Caco-2 (cell line): ENCODE measurements around the gene MIR17HG. TPM values are rescaled to one million over a fixed set of nuclear protein-coding genes. Genes with fewer than 3 reads are reported as not detected.

Experiments
- BruUV-seq: library from RNA; stranded (reverse); fragments of 400-500 nt; replicated peaks from 2 replicates; lab custom pipeline; 2021; lab: Mats Ljungman, UMichigan
- CTCF ChIA-PET: fragments of 300-600 bp; sonication (Branson Sonifier 250); formaldehyde crosslinking; loops from one replicate; lab custom pipeline; 2022; ENCODE audit warnings: antibody characterized with exemption; lab: Charles Lee
- POLR2A ChIA-PET: fragments of 300-600 bp; sonication (Branson Sonifier 250); formaldehyde crosslinking; loops from one replicate; lab custom pipeline; 2022; ENCODE audit warnings: antibody characterized with exemption; lab: Charles Lee
- DNase-seq, 2 experiments: peaks; one replicate each; pipeline versions ENCODE4 v3.0.0 to v3.0.0-alpha.2; 2020 to 2022
- H3K27me3 ChIP-seq: replicated peaks from 2 replicates; pipeline ENCODE4 v1.6.0; 2011; ENCODE audit warnings: low read length; ENCODE audit not compliant: control insufficient read depth, insufficient read depth
- H3K36me3 ChIP-seq: 2 replicates; pipeline ENCODE4 v1.5.1; 2011; ENCODE audit warnings: low read length; ENCODE audit not compliant: control insufficient read depth, insufficient read depth
- H3K4me1 ChIP-seq: fragments of 250-450 bp; sonication (Bioruptor Pico); 2 replicates; pipeline ENCODE4 v1.5.1; 2020; ENCODE audit warnings: mild to moderate bottlenecking
- H3K4me3 ChIP-seq: 2 replicates; pipeline ENCODE4 v1.5.1; 2011; ENCODE audit warnings: low read depth, mild to moderate bottlenecking, control low read depth, low read length
- H3K9me3 ChIP-seq: fragments of 250-450 bp; sonication (Bioruptor Pico); 2 replicates; pipeline ENCODE4 v1.5.1; 2020; ENCODE audit warnings: mild to moderate bottlenecking, moderate library complexity
- H3K27ac Mint-ChIP-seq: one replicate; pipeline ENCODE4 v1.8.0; 2022; ENCODE audit warnings: mixed read lengths; ENCODE audit not compliant: unreplicated experiment
- H3K27me3 Mint-ChIP-seq: one replicate; pipeline ENCODE4 v1.8.0; 2022; ENCODE audit warnings: mixed read lengths; ENCODE audit not compliant: insufficient read depth, unreplicated experiment
- H3K36me3 Mint-ChIP-seq: one replicate; pipeline ENCODE4 v1.8.0; 2022; ENCODE audit warnings: mild to moderate bottlenecking, mixed read lengths; ENCODE audit not compliant: insufficient read depth, unreplicated experiment
- H3K4me1 Mint-ChIP-seq: one replicate; pipeline ENCODE4 v1.8.0; 2022; ENCODE audit warnings: low read depth, mixed read lengths; ENCODE audit not compliant: unreplicated experiment
- H3K4me3 Mint-ChIP-seq: one replicate; pipeline ENCODE4 v1.8.0; 2022; ENCODE audit warnings: mild to moderate bottlenecking, moderate library complexity, mixed read lengths; ENCODE audit not compliant: unreplicated experiment
- H3K9me3 Mint-ChIP-seq: one replicate; pipeline ENCODE4 v1.8.0; 2022; ENCODE audit warnings: mixed read lengths; ENCODE audit not compliant: unreplicated experiment
- intact Hi-C: fragments of 100-400 bp; cut with micrococcal nuclease; formaldehyde crosslinking; loops from one replicate; pipeline ENCODE4 v1.10.0; 2022; ENCODE audit not compliant: unreplicated experiment
- total RNA-seq: library from RNA; stranded (reverse); gene quantifications from 2 replicates; pipeline ENCODE4 v1.2.3, GENCODE V29; 2022
- TF ChIP-seq, protein P1 (sequence below), 2 experiments: fragments of 200-600 bp in 1 of 2; IDR thresholded peaks; 1 replicate in 1 of 2; 2 replicates in 1 of 2; pipeline versions ENCODE4 v1.5.1 to v1.8.0; 2011 to 2022; ENCODE audit warnings: antibody characterized with exemption in 1 of 2, control low read depth in 1 of 2, inconsistent platforms in 1 of 2, low read depth in 1 of 2, low read length in 1 of 2, mild to moderate bottlenecking in 1 of 2, moderate library complexity in 1 of 2; ENCODE audit not compliant: insufficient read depth in 1 of 2, severe bottlenecking in 1 of 2, unreplicated experiment in 1 of 2

MIR17HG gene
- total RNA-seq, 1 experiment from 2014 or later: 16.6 TPM

DNA sequence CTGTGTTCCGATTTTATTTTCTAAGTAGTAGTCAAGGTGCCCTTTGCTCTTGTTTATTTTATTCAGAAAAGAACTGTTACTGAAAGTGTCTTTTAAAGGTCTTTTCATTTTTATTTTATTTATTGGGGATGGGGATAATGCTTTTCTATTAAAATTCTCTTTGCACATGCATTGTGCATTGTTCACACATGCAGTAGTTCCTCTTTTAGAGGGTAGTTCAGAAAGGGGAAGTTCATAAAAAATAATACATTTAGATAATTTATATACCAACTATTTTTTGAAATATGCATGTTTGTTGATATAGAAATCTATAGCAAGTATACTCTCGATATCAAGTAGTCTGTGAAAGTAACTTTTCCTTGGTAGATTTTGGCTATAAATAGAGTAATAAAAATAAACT, 54.4 kb downstream of the MIR17HG start:
- no peak overlapping the region for H3K4me3 ChIP-seq
- H3K4me1 ChIP-seq: peaks cover 5% of the 10 kb centered on the region; the same call in 1 of the 2 replicates
- DNase-seq: no peak
- Mint-ChIP-seq H3K4me1 (no peaks in the 10 kb centered on the region), H3K27ac (no peak overlapping the region), H3K4me3 (no peak overlapping the region), H3K36me3 (no peaks in the 10 kb centered on the region), H3K27me3 (peaks cover 9% of the 10 kb centered on the region), H3K9me3 (no peaks in the 10 kb centered on the region)
- intact Hi-C loops: no loop called here
- CTCF ChIA-PET: no interaction called here
- no peaks in the 10 kb centered on the region; the same call in 1 of the 2 replicates for H3K27me3 ChIP-seq
- BruUV-seq: no TSS peak
- POLR2A ChIA-PET: no interaction called here
- H3K9me3 ChIP-seq: no peaks in the 10 kb centered on the region
- H3K36me3 ChIP-seq: no peaks in the 10 kb centered on the region
- TF ChIP-seq, protein P1, sequence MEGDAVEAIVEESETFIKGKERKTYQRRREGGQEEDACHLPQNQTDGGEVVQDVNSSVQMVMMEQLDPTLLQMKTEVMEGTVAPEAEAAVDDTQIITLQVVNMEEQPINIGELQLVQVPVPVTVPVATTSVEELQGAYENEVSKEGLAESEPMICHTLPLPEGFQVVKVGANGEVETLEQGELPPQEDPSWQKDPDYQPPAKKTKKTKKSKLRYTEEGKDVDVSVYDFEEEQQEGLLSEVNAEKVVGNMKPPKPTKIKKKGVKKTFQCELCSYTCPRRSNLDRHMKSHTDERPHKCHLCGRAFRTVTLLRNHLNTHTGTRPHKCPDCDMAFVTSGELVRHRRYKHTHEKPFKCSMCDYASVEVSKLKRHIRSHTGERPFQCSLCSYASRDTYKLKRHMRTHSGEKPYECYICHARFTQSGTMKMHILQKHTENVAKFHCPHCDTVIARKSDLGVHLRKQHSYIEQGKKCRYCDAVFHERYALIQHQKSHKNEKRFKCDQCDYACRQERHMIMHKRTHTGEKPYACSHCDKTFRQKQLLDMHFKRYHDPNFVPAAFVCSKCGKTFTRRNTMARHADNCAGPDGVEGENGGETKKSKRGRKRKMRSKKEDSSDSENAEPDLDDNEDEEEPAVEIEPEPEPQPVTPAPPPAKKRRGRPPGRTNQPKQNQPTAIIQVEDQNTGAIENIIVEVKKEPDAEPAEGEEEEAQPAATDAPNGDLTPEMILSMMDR (IDR thresholded peaks at IDR 0.05; ENCODE audit: insufficient read depth in 1 of 2, low read depth in 1 of 2, low read length in 1 of 2, severe bottlenecking in 1 of 2, unreplicated experiment in 1 of 2): no peak

Other genes starting within 250 kb of the MIR17HG start
- gene GPC5, start 50.9 kb downstream of the MIR17HG start, total RNA-seq: 3.8 and 4.1 TPM in 2 replicates